ENCODE data around the gene ZNF687. TPM values are rescaled to one million over a fixed set of nuclear protein-coding genes. Genes with fewer than 3 reads are reported as not detected.
A peak's percentile ranks its signal among the peaks of the same experiment; 100 is the strongest.

ZNF687 gene
- total and polyA plus RNA-seq, 2 donors (not counting 1 experiment from before 2014, with no cell fraction given): 7.2 to 11.7 TPM

DNA sequence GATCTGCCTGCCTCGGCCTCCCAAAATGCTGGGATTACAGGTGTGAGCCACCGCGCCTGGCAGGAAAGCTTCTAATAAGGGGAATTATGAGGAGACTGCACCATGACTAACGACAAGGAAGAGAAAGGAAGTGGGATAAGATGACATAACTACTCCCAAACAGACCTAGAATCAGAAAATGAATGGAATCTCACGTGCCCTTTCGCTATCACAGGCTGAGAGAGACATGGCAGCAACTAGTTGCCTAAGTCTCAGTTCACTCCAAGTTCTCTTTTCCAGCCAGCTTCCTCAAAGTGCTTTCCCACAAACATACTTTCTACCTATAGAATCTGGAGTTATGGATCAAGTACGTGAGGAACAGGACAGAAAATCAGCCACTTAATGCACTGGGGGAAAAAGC lies 43.1 kb downstream of the ZNF687 start:
- H3K4me2 ChIP-seq (ENCODE audit: extremely low read depth, insufficient read depth, low read length): peak overlapping the region; percentile 97
- H3K4me1 ChIP-seq (ENCODE audit: control insufficient read depth, extremely low read depth, insufficient read depth, low read length): peaks cover 5% of the 10 kb centered on the region
- H3K36me3 ChIP-seq (ENCODE audit: control insufficient read depth, insufficient read depth, low read length): peaks cover 8% of the 10 kb centered on the region
- DNase-seq (ENCODE audit: low read depth in 2 of 2): peak in 1 of 2 donors; percentile 50
- no peak for TF ChIP-seq EZH2 (IDR thresholded peaks at IDR 0.05; ENCODE audit: low read length, missing control alignments)
- TF ChIP-seq, protein P1, sequence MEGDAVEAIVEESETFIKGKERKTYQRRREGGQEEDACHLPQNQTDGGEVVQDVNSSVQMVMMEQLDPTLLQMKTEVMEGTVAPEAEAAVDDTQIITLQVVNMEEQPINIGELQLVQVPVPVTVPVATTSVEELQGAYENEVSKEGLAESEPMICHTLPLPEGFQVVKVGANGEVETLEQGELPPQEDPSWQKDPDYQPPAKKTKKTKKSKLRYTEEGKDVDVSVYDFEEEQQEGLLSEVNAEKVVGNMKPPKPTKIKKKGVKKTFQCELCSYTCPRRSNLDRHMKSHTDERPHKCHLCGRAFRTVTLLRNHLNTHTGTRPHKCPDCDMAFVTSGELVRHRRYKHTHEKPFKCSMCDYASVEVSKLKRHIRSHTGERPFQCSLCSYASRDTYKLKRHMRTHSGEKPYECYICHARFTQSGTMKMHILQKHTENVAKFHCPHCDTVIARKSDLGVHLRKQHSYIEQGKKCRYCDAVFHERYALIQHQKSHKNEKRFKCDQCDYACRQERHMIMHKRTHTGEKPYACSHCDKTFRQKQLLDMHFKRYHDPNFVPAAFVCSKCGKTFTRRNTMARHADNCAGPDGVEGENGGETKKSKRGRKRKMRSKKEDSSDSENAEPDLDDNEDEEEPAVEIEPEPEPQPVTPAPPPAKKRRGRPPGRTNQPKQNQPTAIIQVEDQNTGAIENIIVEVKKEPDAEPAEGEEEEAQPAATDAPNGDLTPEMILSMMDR (conservative IDR thresholded peaks at IDR 0.05 in 1 of 2, IDR thresholded peaks at IDR 0.05 in 1 of 2; ENCODE audit: low read depth in 1 of 2, low read length in 2 of 2): no peak
- H3K4me3 ChIP-seq (replicated peaks in 1 of 4; ENCODE audit: control extremely low read depth in 1 of 4, insufficient read depth in 1 of 4, low read depth in 3 of 4, low read length in 4 of 4): peak overlapping the region in 2 of 4 experiments; percentile 92 to 93
- no peaks in the 10 kb centered on the region for H3K9me3 ChIP-seq (ENCODE audit: control insufficient read depth, insufficient read depth, low read depth, low read length)
- peak overlapping the region; percentile 93 for H3K27ac ChIP-seq (ENCODE audit: insufficient read depth, low read length)
- no peak overlapping the region for H3K9ac ChIP-seq (ENCODE audit: insufficient read depth, low read length)
- H3K27me3 ChIP-seq (ENCODE audit: control insufficient read depth, insufficient read depth, low read length): no peaks in the 10 kb centered on the region
- no peaks in the 10 kb centered on the region for H4K20me1 ChIP-seq (ENCODE audit: control insufficient read depth, extremely low read depth, insufficient read depth, low read length)
- peaks cover 48% of the 10 kb centered on the region for H3K79me2 ChIP-seq (ENCODE audit: control insufficient read depth, insufficient read depth, low read length)
- no peak overlapping the region for H2AFZ ChIP-seq (ENCODE audit: low read length)

DNA sequence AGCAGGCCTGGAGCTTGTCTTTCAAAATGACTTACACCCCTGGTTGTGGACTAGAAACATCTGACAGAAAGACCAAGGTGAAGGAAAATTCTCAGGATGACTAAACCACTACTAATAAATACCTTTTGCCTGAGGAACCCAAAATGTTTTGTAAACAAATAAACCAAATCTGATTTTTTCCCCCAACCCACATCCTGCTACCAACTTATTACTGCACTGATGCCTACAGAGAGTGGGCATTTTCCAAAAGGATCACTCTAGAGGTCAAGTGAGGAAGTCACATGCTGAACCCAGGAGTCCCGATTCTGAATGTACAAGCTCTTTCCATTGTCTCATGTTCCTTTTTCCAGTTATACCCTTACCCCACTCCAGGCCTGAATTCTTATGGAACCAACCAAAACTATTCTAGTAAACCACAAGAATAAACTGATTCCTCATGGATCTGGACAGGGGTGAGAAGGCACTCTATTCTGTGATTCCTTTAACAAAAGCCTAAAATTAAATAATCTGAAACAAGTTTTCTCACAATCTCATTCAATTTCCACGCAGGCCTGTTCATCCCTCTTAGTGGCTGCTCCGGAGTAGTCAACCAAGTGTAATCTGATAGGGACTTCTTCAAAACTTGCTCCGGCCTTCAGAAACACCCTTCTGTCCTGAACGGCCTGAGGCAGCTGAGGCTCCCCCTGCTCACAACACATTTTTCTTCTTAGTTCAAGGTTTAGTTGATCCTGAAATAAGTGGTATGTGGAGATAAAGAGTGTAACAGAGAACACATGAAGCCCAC lies 43.7 kb downstream of the ZNF687 start:
- no peak for TF ChIP-seq EZH2 (IDR thresholded peaks at IDR 0.05; ENCODE audit: low read length, missing control alignments)
- TF ChIP-seq, protein P1 (conservative IDR thresholded peaks at IDR 0.05 in 1 of 2, IDR thresholded peaks at IDR 0.05 in 1 of 2; ENCODE audit: low read depth in 1 of 2, low read length in 2 of 2): no peak
- Histone ChIP-seq H3K9me3 (ENCODE audit: control insufficient read depth, insufficient read depth, low read depth, low read length) (no peaks in the 10 kb centered on the region), H3K27me3 (ENCODE audit: control insufficient read depth, insufficient read depth, low read length) (no peaks in the 10 kb centered on the region), H3K4me1 (ENCODE audit: control insufficient read depth, extremely low read depth, insufficient read depth, low read length) (peaks cover 5% of the 10 kb centered on the region), H3K4me3 (replicated peaks in 1 of 4; ENCODE audit: control extremely low read depth in 1 of 4, insufficient read depth in 1 of 4, low read depth in 3 of 4, low read length in 4 of 4) (peak overlapping the region; percentile 92 to 93 (median 93)), H3K79me2 (ENCODE audit: control insufficient read depth, insufficient read depth, low read length) (peaks cover 44% of the 10 kb centered on the region), H3K4me2 (ENCODE audit: extremely low read depth, insufficient read depth, low read length) (peak overlapping the region; percentile 97), H3K27ac (ENCODE audit: insufficient read depth, low read length) (peak overlapping the region; percentile 93), H3K9ac (ENCODE audit: insufficient read depth, low read length) (peak overlapping the region; percentile 5), H2AFZ (ENCODE audit: low read length) (no peak overlapping the region), H4K20me1 (ENCODE audit: control insufficient read depth, extremely low read depth, insufficient read depth, low read length) (no peaks in the 10 kb centered on the region), H3K36me3 (ENCODE audit: control insufficient read depth, insufficient read depth, low read length) (peaks cover 6% of the 10 kb centered on the region)
- DNase-seq (ENCODE audit: low read depth in 2 of 2): peak in 1 of 2 donors; percentile 42

DNA sequence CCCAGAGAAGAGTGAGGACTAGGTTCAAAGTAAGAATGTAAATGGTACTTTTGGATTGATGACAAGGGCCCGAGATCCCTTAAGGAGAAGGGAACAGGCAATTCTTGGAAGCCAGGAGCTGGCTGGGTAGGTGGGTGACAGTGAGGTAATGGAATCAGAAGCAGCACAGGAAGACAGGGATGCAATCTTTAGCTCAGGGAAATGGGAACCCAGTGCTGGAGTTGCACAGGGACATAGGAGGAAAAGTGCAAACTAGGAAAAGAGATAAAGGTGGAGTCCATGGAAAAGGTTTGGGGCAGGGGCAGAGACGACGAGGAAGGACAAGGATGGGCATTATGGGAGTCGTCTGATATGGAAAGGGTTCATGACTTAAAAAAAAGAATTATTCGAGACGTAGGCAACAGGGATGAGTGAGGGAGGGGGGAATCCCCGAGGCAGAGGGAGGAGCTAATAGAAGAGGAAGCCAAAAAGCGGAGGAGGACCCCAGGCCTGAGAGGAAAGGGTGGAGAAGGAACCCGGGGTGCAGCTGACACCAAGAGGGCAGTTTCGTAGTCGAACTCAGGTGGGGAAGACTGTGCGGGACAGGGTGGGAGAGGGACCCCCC lies 44.6 kb downstream of the ZNF687 start:
- H3K79me2 ChIP-seq (ENCODE audit: control insufficient read depth, insufficient read depth, low read length): peaks cover 41% of the 10 kb centered on the region
- DNase-seq (ENCODE audit: low read depth in 2 of 2): peak; percentile 42 to 56

More for the DNA sequence above, 44.6 kb downstream of the ZNF687 start:
- peak overlapping the region; percentile 97 for H3K4me2 ChIP-seq (ENCODE audit: extremely low read depth, insufficient read depth, low read length)
- TF ChIP-seq, protein P1 (conservative IDR thresholded peaks at IDR 0.05 in 1 of 2, IDR thresholded peaks at IDR 0.05 in 1 of 2; ENCODE audit: low read depth in 1 of 2, low read length in 2 of 2): no peak
- TF ChIP-seq EZH2 (IDR thresholded peaks at IDR 0.05; ENCODE audit: low read length, missing control alignments): no peak
- H3K27me3 ChIP-seq (ENCODE audit: control insufficient read depth, insufficient read depth, low read length): no peaks in the 10 kb centered on the region
- no peaks in the 10 kb centered on the region for H3K9me3 ChIP-seq (ENCODE audit: control insufficient read depth, insufficient read depth, low read depth, low read length)
- no peaks in the 10 kb centered on the region for H4K20me1 ChIP-seq (ENCODE audit: control insufficient read depth, extremely low read depth, insufficient read depth, low read length)
- H3K27ac ChIP-seq (ENCODE audit: insufficient read depth, low read length): peak overlapping the region; percentile 93
- peaks cover 5% of the 10 kb centered on the region for H3K4me1 ChIP-seq (ENCODE audit: control insufficient read depth, extremely low read depth, insufficient read depth, low read length)
- H3K4me3 ChIP-seq (replicated peaks in 1 of 4; ENCODE audit: control extremely low read depth in 1 of 4, insufficient read depth in 1 of 4, low read depth in 3 of 4, low read length in 4 of 4): peak overlapping the region; percentile 92 to 93 (median 93)
- peaks cover 6% of the 10 kb centered on the region for H3K36me3 ChIP-seq (ENCODE audit: control insufficient read depth, insufficient read depth, low read length)
- peak overlapping the region; percentile 87 for H3K9ac ChIP-seq (ENCODE audit: insufficient read depth, low read length)
- H2AFZ ChIP-seq (ENCODE audit: low read length): no peak overlapping the region

Data from fibroblast of lung (primary cell).